HG03108 (cell line): ENCODE results near the gene SINHCAF.

Experiments used
- ATAC-seq: cut with Tn5 transposase; IDR thresholded peaks from one replicate; pipeline ENCODE4 v1.9.1; 2021; ENCODE audit warnings: moderate library complexity; ENCODE audit not compliant: unreplicated experiment

The SINHCAF gene

DNA sequence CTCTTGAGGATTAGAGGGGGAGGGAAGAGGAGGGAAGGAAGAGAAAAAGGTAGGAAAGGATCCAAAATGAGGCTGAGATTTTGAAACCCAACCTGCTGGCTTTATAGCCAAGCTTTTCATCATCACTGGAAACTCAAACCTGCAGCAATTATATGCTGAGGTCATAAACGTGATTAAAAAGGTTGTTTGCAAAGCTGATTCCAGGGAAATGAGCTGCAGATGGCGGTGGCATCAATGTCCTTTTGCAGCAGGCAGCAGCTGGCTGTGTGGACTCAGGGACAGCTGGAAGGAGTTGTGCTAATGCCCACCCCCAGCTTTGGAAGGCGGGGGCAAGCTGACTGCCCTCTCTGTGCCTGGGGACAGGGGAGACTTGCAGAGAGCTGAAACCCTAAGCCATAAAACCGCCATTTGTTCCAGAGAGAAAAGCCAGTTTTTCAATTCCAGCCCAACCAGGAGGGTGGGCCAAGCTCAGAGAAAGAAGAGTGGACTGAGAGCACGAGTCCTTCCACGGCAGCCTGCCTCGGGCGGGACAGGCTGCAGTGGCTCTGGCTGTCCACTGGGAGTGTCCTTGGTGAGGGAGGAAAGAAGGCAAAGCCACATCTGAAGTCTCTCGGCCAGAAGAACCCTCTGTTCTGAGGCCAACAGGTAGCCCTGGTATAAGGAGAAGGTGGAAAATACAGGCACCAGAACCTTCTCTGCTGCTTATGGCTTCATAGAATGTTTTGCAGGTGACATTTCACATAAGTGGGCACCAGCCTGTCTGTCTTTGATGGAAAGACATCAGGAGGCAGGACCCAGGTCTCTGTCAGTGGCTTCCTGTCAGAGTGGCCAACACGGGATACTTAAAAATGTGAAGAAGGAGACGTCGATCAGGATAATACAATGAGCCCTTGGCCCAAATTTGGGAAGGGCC lies 90.7 kb downstream of the SINHCAF start:
- no peak for ATAC-seq

DNA sequence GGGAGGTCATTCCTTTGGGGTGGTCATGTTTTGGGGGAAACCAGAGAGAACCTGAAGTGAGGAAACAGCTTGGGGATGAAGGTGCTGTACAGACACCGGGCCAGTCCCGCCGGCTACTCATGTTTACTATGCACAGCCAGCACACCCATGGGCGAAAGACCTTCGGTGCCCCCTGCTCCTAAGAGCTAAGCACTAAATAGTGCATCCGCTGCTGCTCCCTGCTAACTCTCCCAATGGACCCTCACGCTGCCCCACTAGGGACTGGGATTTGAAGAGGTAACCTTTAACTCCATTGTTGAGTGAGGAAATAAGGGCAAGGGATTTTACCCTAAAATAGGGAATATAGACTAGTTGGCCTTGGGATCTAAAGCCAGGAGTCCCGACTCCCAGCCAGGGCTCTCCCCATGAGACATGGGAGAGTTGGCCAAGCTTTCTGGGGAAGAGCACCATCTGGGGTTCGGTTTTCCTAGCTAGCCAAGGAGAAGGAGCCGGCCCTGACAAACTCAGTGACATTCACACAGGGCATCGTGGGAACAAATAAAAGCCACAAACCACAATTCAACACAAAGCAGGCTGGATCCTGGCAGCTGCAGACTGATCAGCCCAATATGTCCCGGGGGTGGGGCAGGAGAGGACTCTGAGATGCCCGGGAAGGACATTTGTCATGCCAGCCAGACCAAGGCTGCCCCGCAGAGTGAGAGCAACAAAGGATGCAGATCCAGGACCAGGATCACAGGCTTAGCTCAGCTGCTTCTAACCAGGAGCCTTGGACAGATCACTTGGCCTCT lies 91.7 kb downstream of the SINHCAF start:
- no peak for ATAC-seq

DNA sequence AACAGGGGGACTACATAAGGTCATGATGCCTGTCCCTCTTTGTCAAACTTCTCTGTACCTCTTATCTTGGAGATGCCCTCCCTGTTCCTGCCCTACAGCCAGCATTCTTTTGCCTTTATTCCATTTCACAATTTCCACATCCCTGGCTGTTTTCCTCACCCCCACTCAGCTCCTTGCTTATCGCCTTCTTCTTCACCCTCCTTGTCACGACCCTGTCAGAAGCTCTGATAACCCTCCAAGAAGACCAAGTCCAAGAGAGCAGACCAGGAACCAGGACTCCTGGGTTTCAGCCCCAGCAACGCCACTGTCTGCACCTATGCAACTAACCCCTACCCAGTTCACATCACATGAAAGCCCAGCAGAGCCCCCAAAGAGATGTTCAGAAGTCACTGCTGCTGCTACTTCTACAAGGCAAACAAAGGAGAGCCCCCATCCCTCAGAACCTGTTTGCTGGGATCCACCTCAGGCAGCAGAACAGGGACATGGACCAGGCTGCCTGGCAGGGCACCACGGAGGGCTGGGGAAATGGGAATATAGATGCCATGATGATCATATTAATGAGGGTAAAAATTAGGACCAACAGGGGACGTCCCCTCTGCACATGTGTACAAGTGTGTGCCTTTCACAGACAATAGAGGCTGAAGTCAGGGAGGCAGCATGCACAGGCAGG lies 92.8 kb downstream of the SINHCAF start:
- ATAC-seq, result no peak

DNA sequence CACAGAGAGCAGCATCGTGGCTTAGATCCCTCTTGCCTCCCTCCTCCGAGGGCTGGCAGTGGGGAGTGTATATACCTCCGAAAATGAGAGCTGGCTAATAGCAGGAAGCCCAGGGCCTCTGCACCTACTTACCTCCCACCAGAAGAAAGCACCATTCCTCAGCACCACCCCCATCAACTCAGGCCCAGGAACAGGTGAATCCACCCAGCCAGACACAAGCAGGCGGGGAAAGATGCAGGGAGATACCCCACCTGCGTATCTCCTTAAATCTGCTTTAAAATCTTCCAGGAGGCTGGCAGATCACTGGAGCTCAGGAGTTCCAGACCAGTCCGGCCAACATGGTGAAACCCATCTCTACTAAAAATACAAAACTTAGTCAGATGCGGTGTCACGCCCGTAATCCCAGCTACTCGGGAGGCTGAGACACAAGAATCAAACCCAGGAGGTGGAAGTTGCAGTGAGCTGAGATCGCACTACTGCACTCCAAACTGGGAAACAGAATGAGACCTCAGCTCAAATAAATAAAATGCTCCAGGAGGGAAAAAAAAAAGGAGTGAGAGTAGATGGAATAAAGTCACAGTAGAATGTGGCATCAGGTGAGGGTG lies 93.5 kb downstream of the SINHCAF start:
- no peak for ATAC-seq

DNA sequence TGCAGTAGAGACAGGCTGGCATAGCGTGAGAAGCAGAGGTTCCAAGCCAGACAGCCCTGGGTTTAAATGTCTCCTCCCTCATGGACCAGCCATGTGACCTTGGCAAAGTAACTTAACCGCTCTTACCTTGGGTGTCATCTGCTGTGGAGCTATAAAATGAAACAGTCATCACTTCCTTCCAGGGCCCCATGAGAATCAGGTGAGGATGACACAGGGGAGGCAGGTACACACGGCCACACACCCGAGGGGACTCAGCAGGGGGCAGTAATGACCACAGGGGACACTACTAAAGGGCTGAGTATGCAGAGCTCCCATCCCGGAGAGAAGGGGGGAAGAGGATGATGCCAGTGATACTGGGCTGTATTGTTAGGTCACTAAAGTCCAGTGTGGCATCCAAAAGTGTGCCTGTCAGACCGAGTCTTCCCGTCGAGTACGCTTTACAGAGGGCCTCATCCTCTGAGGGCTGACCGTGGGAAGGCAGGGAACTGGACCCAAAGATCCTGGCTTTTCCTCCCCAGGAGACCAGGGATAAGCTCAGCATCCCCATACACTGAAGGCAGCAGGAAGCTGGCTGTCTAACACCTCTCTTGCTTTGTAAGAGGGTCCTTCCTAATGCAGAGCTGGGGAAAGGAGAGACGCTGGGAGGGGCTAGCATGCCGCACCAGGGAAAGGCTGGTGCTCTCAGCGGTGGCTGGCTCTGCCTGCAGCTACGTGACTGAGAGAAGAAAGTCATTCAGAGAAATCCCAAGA lies 94.2 kb downstream of the SINHCAF start:
- no peak for ATAC-seq
